HG02870 (cell line): ENCODE results near the gene ZNF684.
"Not testable (repeated sequence)": the region's sequence is repeated elsewhere in the genome, so short reads cannot be mapped to it uniquely, and the experiment has no call there.

ENCODE experiments used
- ATAC-seq: cut with Tn5 transposase; IDR thresholded peaks from one replicate; pipeline ENCODE4 v1.9.1; 2021; ENCODE audit warnings: mild to moderate bottlenecking, moderate library complexity; ENCODE audit not compliant: unreplicated experiment

The ZNF684 gene

GRCh38 chr1:40567825-40568224 lies 36.4 kb downstream of the ZNF684 start:
- ATAC-seq, result no peak

GRCh38 chr1:40574805-40575204 lies 43.4 kb downstream of the ZNF684 start:
- ATAC-seq, result not testable (repeated sequence)

GRCh38 chr1:40575336-40575735 lies 43.9 kb downstream of the ZNF684 start:
- ATAC-seq, result no peak

- ATAC-seq, result no peak
Measured at GRCh38 chr1:40582116-40582515, 50.7 kb downstream of the ZNF684 start.

- ATAC-seq, result no peak
Measured at GRCh38 chr1:40583980-40584379, 52.5 kb downstream of the ZNF684 start.

- no peak for ATAC-seq
Measured at GRCh38 chr1:40588586-40588985, 57.1 kb downstream of the ZNF684 start.

GRCh38 chr1:40592107-40592803 lies 60.8 kb downstream of the ZNF684 start:
- no peak for ATAC-seq

GRCh38 chr1:40593449-40594186 lies 62.2 kb downstream of the ZNF684 start:
- ATAC-seq, result no peak

- no peak for ATAC-seq
Measured at GRCh38 chr1:40594187-40594531, 62.7 kb downstream of the ZNF684 start.

- no peak for ATAC-seq
Measured at GRCh38 chr1:40595623-40596022, 64.2 kb downstream of the ZNF684 start.
